ENCODE results near the gene UMPS. TPM values are rescaled to one million over a fixed set of nuclear protein-coding genes. Genes with fewer than 3 reads are reported as not detected.

UMPS gene
- total RNA-seq, 2 donors from 2014 or later: 53.9 to 60.8 TPM

GRCh38 chr3:124731760-124732159 is 1.5 kb downstream of the UMPS start:
- Mint-ChIP-seq H3K27me3 (ENCODE audit: insufficient read depth) (peaks cover 17% of the 10 kb centered on the region), H3K9me3 (no peaks in the 10 kb centered on the region), H3K27ac (no peak overlapping the region), H3K4me1 (peaks cover 13% of the 10 kb centered on the region), H3K4me3 (peak overlapping the region; percentile 100), H3K36me3 (ENCODE audit: low read depth) (peaks cover 11% of the 10 kb centered on the region)
- H3K4me1 ChIP-seq (ENCODE audit: control insufficient read depth, insufficient read depth, low read length): no peaks in the 10 kb centered on the region
- peak overlapping the region; percentile 98 for H3K4me3 ChIP-seq (ENCODE audit: low read length)
- DNase-seq: no peak
- no peak for TF ChIP-seq CTCF (conservative IDR thresholded peaks at IDR 0.05)
- no peaks in the 10 kb centered on the region for H3K9me3 ChIP-seq (ENCODE audit: control insufficient read depth, low read length)
- H3K27ac ChIP-seq (ENCODE audit: low read depth, low read length): no peak overlapping the region
- 95 to 100% methylated on average over 3 to 4 of the region's 4 CpGs for WGBS, 2 experiments (ENCODE audit: insufficient coverage in 1 of 2, insufficient read length in 1 of 2)
- no peak overlapping the region for H3K9ac ChIP-seq (ENCODE audit: extremely low read depth, low read length, poor library complexity, severe bottlenecking)
- peaks cover 28% of the 10 kb centered on the region for H3K27me3 ChIP-seq (ENCODE audit: control insufficient read depth, insufficient read depth, low read length, poor library complexity, severe bottlenecking)
- peaks cover 39% of the 10 kb centered on the region for H3K36me3 ChIP-seq (ENCODE audit: control insufficient read depth, insufficient read depth, low read length)

GRCh38 chr3:124741027-124741426 is 10.8 kb downstream of the UMPS start:
- Histone ChIP-seq H3K4me3 (ENCODE audit: low read length) (no peak overlapping the region), H3K36me3 (ENCODE audit: control insufficient read depth, insufficient read depth, low read length) (peaks cover 91% of the 10 kb centered on the region), H3K27me3 (ENCODE audit: control insufficient read depth, insufficient read depth, low read length, poor library complexity, severe bottlenecking) (no peaks in the 10 kb centered on the region), H3K4me1 (ENCODE audit: control insufficient read depth, insufficient read depth, low read length) (no peaks in the 10 kb centered on the region), H3K27ac (ENCODE audit: low read depth, low read length) (no peak overlapping the region), H3K9ac (ENCODE audit: extremely low read depth, low read length, poor library complexity, severe bottlenecking) (no peak overlapping the region), H3K9me3 (ENCODE audit: control insufficient read depth, low read length) (no peaks in the 10 kb centered on the region)
- no peak overlapping the region for H3K4me3 Mint-ChIP-seq
- H3K27me3 Mint-ChIP-seq (ENCODE audit: insufficient read depth): no peaks in the 10 kb centered on the region
- no peak overlapping the region for H3K27ac Mint-ChIP-seq
- WGBS, 2 experiments (ENCODE audit: insufficient coverage in 1 of 2, insufficient read length in 1 of 2): 97% methylated on average over 6 of the region's 6 CpGs
- no peaks in the 10 kb centered on the region for H3K9me3 Mint-ChIP-seq
- H3K36me3 Mint-ChIP-seq (ENCODE audit: low read depth): peaks cover 82% of the 10 kb centered on the region
- H3K4me1 Mint-ChIP-seq: no peaks in the 10 kb centered on the region
- TF ChIP-seq CTCF (conservative IDR thresholded peaks at IDR 0.05): no peak
- DNase-seq: no peak

GRCh38 chr3:124745756-124746155 is 15.5 kb downstream of the UMPS start:
- no peak overlapping the region for H3K27ac ChIP-seq (ENCODE audit: low read depth, low read length)
- no peak overlapping the region for H3K9ac ChIP-seq (ENCODE audit: extremely low read depth, low read length, poor library complexity, severe bottlenecking)
- peaks cover 4% of the 10 kb centered on the region for H3K9me3 Mint-ChIP-seq
- no peak for DNase-seq
- H3K27me3 ChIP-seq (ENCODE audit: control insufficient read depth, insufficient read depth, low read length, poor library complexity, severe bottlenecking): no peaks in the 10 kb centered on the region
- TF ChIP-seq CTCF (conservative IDR thresholded peaks at IDR 0.05): no peak
- peaks cover 71% of the 10 kb centered on the region for H3K36me3 ChIP-seq (ENCODE audit: control insufficient read depth, insufficient read depth, low read length)
- H3K4me3 ChIP-seq (ENCODE audit: low read length): no peak overlapping the region
- H3K27ac Mint-ChIP-seq: peak overlapping the region; percentile 30
- no peaks in the 10 kb centered on the region for H3K27me3 Mint-ChIP-seq (ENCODE audit: insufficient read depth)
- no peak overlapping the region for H3K4me3 Mint-ChIP-seq
- H3K9me3 ChIP-seq (ENCODE audit: control insufficient read depth, low read length): no peaks in the 10 kb centered on the region
- 93 to 96% methylated on average over 5 to 6 of the region's 6 CpGs for WGBS, 2 experiments (ENCODE audit: insufficient coverage in 1 of 2, insufficient read length in 1 of 2)
- H3K4me1 Mint-ChIP-seq: peaks cover 8% of the 10 kb centered on the region
- H3K36me3 Mint-ChIP-seq (ENCODE audit: low read depth): peaks cover 59% of the 10 kb centered on the region
- peaks cover 9% of the 10 kb centered on the region for H3K4me1 ChIP-seq (ENCODE audit: control insufficient read depth, insufficient read depth, low read length)

Data from endodermal cell (in vitro differentiated cells).